ENCODE data around the gene PKIB. TPM values are rescaled to one million over a fixed set of nuclear protein-coding genes. Genes with fewer than 3 reads are reported as not detected.

PKIB gene
- total and polyA plus RNA-seq, 2 of the 4 experiments (the other 2 are of a cell fraction) = 6.3 to 13.1 TPM

- DNase-seq (no peak), ATAC-seq (ENCODE audit: low read depth) (no peak)
- Histone ChIP-seq H3K9ac (ENCODE audit: low read depth, low read length) (no peak overlapping the region), H3K9me1 (ENCODE audit: insufficient read depth, low read length) (no peaks in the 10 kb centered on the region), H4K91ac (ENCODE audit: insufficient read depth, low read depth, low read length) (no peak overlapping the region), H2BK120ac (ENCODE audit: low read depth, low read length) (no peak overlapping the region), H3K4me3 (ENCODE audit: insufficient read depth, low read depth, low read length) (no peak overlapping the region), H3K9me3 (ENCODE audit: control insufficient read depth, insufficient read depth, low read length) (no peaks in the 10 kb centered on the region), H2AK9ac (replicated peaks; ENCODE audit: low read depth, low read length, poor library complexity) (no peak overlapping the region), H2AK5ac (ENCODE audit: low read depth, low read length) (no peak overlapping the region), H3K56ac (ENCODE audit: extremely low read depth, insufficient read depth, low read length) (no peak overlapping the region), H2BK5ac (ENCODE audit: low read depth, low read length, poor library complexity, severe bottlenecking) (no peak overlapping the region), H3K4me1 (ENCODE audit: control insufficient read depth, insufficient read depth, low read length) (peaks cover 2% of the 10 kb centered on the region; the same call in 1 of the 2 replicates), H3K14ac (replicated peaks; ENCODE audit: low read depth, low read length) (no peak overlapping the region), H3K23ac (ENCODE audit: low read depth, low read length) (no peak overlapping the region), H3K4ac (ENCODE audit: low read depth, low read length) (no peak overlapping the region), H2BK15ac (ENCODE audit: low read depth, low read length) (no peak overlapping the region), H3K79me1 (ENCODE audit: low read depth in 1 of 2, low read length in 2 of 2) (no peaks in the 10 kb centered on the region), H3K18ac (ENCODE audit: low read depth, low read length) (no peak overlapping the region), H3K27me3 (ENCODE audit: control insufficient read depth, insufficient read depth, low read length) (peaks cover 9% of the 10 kb centered on the region), H3K27ac (ENCODE audit: insufficient read depth, low read length) (no peak overlapping the region), H3K4me2 (ENCODE audit: low read depth, low read length) (no peak overlapping the region), H4K5ac (ENCODE audit: low read depth, low read length) (no peak overlapping the region), H3K36me3 (ENCODE audit: control insufficient read depth, insufficient read depth, low read length) (no peaks in the 10 kb centered on the region), H4K20me1 (ENCODE audit: insufficient read depth, low read length) (no peaks in the 10 kb centered on the region), H2BK20ac (ENCODE audit: low read depth, low read length) (no peak overlapping the region), H4K8ac (ENCODE audit: low read depth in 2 of 2, low read length in 2 of 2) (no peak overlapping the region), H2AFZ (replicated peaks; ENCODE audit: low read length, poor library complexity) (no peak overlapping the region)
- dilution Hi-C loops (cut with HindIII; ENCODE audit: low sequenced_read_pairs, unreplicated experiment) = no loop called here
- no TSS peak for BruUV-seq (replicated peaks)
- TF ChIP-seq SMC3 (IDR thresholded peaks at IDR 0.05; ENCODE audit: low read depth, low read length) = no peak
- TF ChIP-seq POLR2A (IDR thresholded peaks at IDR 0.05; ENCODE audit: low read depth, low read length) = no peak
- POLR2A ChIA-PET (ENCODE audit: unreplicated experiment) = no interaction called here
- intact Hi-C loops (cut with micrococcal nuclease) = loop anchor here (10.0 kb wide), 1 partner anchor 682 kb away; no protein-coding TSS in a partner anchor
- no CpG with 5 or more reads among the region's 4 CpGs for WGBS, 2 experiments (ENCODE audit: extremely low coverage in 2 of 2, insufficient read length in 1 of 2)
- in situ Hi-C loops (cut with MboI; ENCODE audit: low sequenced_read_pairs) = no loop called here
- CTCF ChIA-PET = interaction anchor here (5.3 kb wide), 1 partner anchor 106 kb away, joined by 53 read pairs; no protein-coding TSS in a partner anchor
Observed at GRCh38 chr6:122733259-122733658, 123.1 kb downstream of the PKIB start.

Measured in IMR-90 (cell line).